GM18873 (cell line): ENCODE data around the gene TXNDC5.
"Not testable (repeated sequence)": the region's sequence is repeated elsewhere in the genome, so short reads cannot be mapped to it uniquely, and the experiment has no call there.

Source experiments
- ATAC-seq: cut with Tn5 transposase; IDR thresholded peaks from one replicate; pipeline ENCODE4 v1.9.1; 2021; ENCODE audit warnings: mild to moderate bottlenecking, moderate library complexity, moderate number of reproducible peaks; ENCODE audit not compliant: unreplicated experiment, low FRiP score

The TXNDC5 gene

GRCh38 chr6:7897461-7898192, 13.0 kb downstream of the TXNDC5 start:
- ATAC-seq, result no peak

GRCh38 chr6:7896465-7896987, 14.1 kb downstream of the TXNDC5 start:
- no peak for ATAC-seq

GRCh38 chr6:7895125-7895423, 15.5 kb downstream of the TXNDC5 start:
- no peak for ATAC-seq

- ATAC-seq, result no peak
These were observed 16.1 kb downstream of the TXNDC5 start for GRCh38 chr6:7894262-7895124.

- no peak for ATAC-seq
These were observed 17.2 kb downstream of the TXNDC5 start for GRCh38 chr6:7893342-7893741.

- ATAC-seq, result not testable (repeated sequence)
These were observed 18.2 kb downstream of the TXNDC5 start for GRCh38 chr6:7892367-7892766.

GRCh38 chr6:7891078-7891872, 19.3 kb downstream of the TXNDC5 start:
- ATAC-seq, result no peak

- no peak for ATAC-seq
These were observed 21.8 kb downstream of the TXNDC5 start for GRCh38 chr6:7888587-7889357.

- ATAC-seq, result no peak
These were observed 23.2 kb downstream of the TXNDC5 start for GRCh38 chr6:7887278-7887991.

GRCh38 chr6:7886132-7886531, 24.5 kb downstream of the TXNDC5 start:
- ATAC-seq, result no peak

- no peak for ATAC-seq
These were observed 27.2 kb downstream of the TXNDC5 start for GRCh38 chr6:7883381-7883780.

GRCh38 chr6:7882505-7883257, 27.9 kb downstream of the TXNDC5 start:
- ATAC-seq, result no peak

- ATAC-seq, result no peak
These were observed 28.7 kb downstream of the TXNDC5 start for GRCh38 chr6:7881765-7882500.

GRCh38 chr6:7880718-7881107, 29.9 kb downstream of the TXNDC5 start:
- ATAC-seq, result no peak

- no peak for ATAC-seq
These were observed 30.4 kb downstream of the TXNDC5 start for GRCh38 chr6:7879980-7880717.

GRCh38 chr6:7879579-7879978, 31.0 kb downstream of the TXNDC5 start:
- no peak for ATAC-seq

GRCh38 chr6:7879043-7879442, 31.5 kb downstream of the TXNDC5 start:
- no peak for ATAC-seq
